ENCODE results near the gene STK4.

DNA sequence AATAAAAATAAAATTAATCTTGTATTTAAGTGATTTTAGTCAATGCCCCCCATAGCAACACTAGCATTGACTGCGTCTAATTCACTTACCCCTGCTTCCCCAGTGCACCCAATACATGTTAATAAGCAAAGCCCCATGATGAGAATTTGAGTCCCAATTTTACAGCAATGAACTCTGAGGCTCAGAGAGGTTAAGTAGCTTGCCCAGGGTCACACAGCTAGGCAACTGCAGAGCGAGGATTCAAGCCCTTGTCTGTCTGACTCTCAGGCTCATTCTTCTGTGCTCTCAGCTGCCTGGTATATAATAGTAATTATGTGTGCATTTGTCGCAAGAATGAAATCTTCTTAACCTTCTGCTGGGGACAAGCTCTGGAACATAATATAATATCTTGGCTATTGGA, 48.0 kb upstream of the STK4 start:
- TF ChIP-seq CTCF (IDR thresholded peaks at IDR 0.05) (no peak), POLR2A (IDR thresholded peaks at IDR 0.05) (no peak)

Data from testis (tissue), 2 donors.